Loucy (cell line): ENCODE data around the gene SRRM1.

Experiments used
- H2AFZ ChIP-seq: fragments of 200-600 bp; sonication (generic); 2 replicates; pipeline ENCODE4 v1.6.0; 2016; ENCODE audit warnings: antibody characterized with exemption, mild to moderate bottlenecking, low read length, moderate library complexity
- H3F3A ChIP-seq: fragments of 200-600 bp; 2 replicates; pipeline ENCODE4 v1.6.0; 2016; ENCODE audit warnings: antibody characterized with exemption, low read depth, mild to moderate bottlenecking
- H3K27me3 ChIP-seq: fragments of 200-600 bp; sonication (generic); 2 replicates; pipeline ENCODE4 v1.6.1; 2014; ENCODE audit warnings: low read length, mild to moderate bottlenecking; ENCODE audit not compliant: insufficient read depth, poor library complexity, severe bottlenecking
- H3K36me3 ChIP-seq: fragments of 200-600 bp; sonication (generic); 2 replicates; pipeline ENCODE4 v1.6.1; 2016; ENCODE audit warnings: low read length; ENCODE audit not compliant: insufficient read depth
- H3K4me1 ChIP-seq: fragments of 200-600 bp; sonication (generic); 2 replicates; pipeline ENCODE4 v1.5.1; 2014; ENCODE audit warnings: low read length, mild to moderate bottlenecking; ENCODE audit not compliant: insufficient read depth, poor library complexity, severe bottlenecking
- H3K4me2 ChIP-seq: fragments of 200-600 bp; sonication (generic); 2 replicates; pipeline ENCODE4 v1.6.0; 2014; ENCODE audit warnings: antibody characterized with exemption, low read length, low read depth, mild to moderate bottlenecking; ENCODE audit not compliant: poor library complexity, severe bottlenecking
- H3K4me3 ChIP-seq: fragments of 200-600 bp; sonication (generic); 2 replicates; pipeline ENCODE4 v1.5.1; 2014; ENCODE audit warnings: low read length, mild to moderate bottlenecking, mixed read lengths; ENCODE audit not compliant: poor library complexity, severe bottlenecking
- H3K79me2 ChIP-seq: fragments of 200-600 bp; sonication (generic); 2 replicates; pipeline ENCODE4 v1.6.1; 2014; ENCODE audit warnings: low read length; ENCODE audit not compliant: insufficient read depth
- H3K9ac ChIP-seq: fragments of 200-600 bp; sonication (generic); 2 replicates; pipeline ENCODE4 v1.6.0; 2014; ENCODE audit warnings: mild to moderate bottlenecking, low read depth, low read length, moderate library complexity; ENCODE audit not compliant: poor library complexity, severe bottlenecking
- H3K9me2 ChIP-seq: fragments of 200-600 bp; sonication (generic); replicated peaks from 2 replicates; pipeline ENCODE4 v1.6.1; 2016; ENCODE audit warnings: low read depth, low read length, mixed read lengths
- H3K9me3 ChIP-seq: fragments of 200-600 bp; sonication (generic); 2 replicates; pipeline ENCODE4 v1.6.1; 2014; ENCODE audit warnings: mild to moderate bottlenecking, antibody characterized with exemption, low read length, low read depth; ENCODE audit not compliant: insufficient read depth
- H4K20me1 ChIP-seq: fragments of 200-600 bp; sonication (generic); 2 replicates; pipeline ENCODE4 v1.6.0; 2014; ENCODE audit warnings: antibody characterized with exemption, low read length, mild to moderate bottlenecking; ENCODE audit not compliant: insufficient read depth, poor library complexity, severe bottlenecking
- CTCF ChIP-seq: fragments of 200-600 bp; sonication (generic); conservative IDR thresholded peaks from 2 replicates; pipeline ENCODE4 v1.5.1; 2014; ENCODE audit warnings: mild to moderate bottlenecking, antibody characterized with exemption, low read length
- EZH2phosphoT487 ChIP-seq: fragments of 200-600 bp; IDR thresholded peaks from 2 replicates; pipeline ENCODE4 v1.6.1; 2018; ENCODE audit warnings: antibody characterized with exemption, mild to moderate bottlenecking, moderate library complexity, borderline replicate concordance

The SRRM1 gene

DNA sequence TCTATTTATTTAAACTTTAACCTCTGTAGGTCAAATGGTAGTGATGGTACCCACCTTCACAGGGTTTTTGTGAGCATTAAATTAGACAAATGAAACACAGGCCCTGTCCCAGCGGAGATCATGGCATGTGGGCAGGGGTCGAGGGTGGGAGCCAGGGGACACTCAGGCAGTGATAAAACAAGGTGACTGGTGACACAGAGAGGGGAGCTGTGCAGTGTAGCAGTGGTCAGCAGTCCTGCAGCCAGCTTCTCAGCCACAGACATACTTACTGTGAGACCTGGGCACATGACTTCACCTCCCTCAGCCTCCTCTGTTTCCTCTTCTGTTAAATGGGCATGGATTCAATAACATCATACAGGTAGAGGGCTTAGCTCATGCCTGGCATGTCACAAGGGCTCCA lies 44.9 kb downstream of the SRRM1 start:
- H3K9ac ChIP-seq, result no peak overlapping the region
- H3K4me2 ChIP-seq, result no peak overlapping the region
- no peaks in the 10 kb centered on the region for H3K27me3 ChIP-seq
- H3F3A ChIP-seq, result no peaks in the 10 kb centered on the region
- no peaks in the 10 kb centered on the region for H3K4me1 ChIP-seq
- H3K36me3 ChIP-seq, result no peaks in the 10 kb centered on the region
- H3K9me3 ChIP-seq, result no peaks in the 10 kb centered on the region
- no peak for TF ChIP-seq EZH2phosphoT487
- no peak for TF ChIP-seq CTCF
- no peaks in the 10 kb centered on the region for H3K79me2 ChIP-seq
- H3K4me3 ChIP-seq, result no peak overlapping the region
- H4K20me1 ChIP-seq, result no peaks in the 10 kb centered on the region
- no peaks in the 10 kb centered on the region for H3K9me2 ChIP-seq
- no peak overlapping the region for H2AFZ ChIP-seq

DNA sequence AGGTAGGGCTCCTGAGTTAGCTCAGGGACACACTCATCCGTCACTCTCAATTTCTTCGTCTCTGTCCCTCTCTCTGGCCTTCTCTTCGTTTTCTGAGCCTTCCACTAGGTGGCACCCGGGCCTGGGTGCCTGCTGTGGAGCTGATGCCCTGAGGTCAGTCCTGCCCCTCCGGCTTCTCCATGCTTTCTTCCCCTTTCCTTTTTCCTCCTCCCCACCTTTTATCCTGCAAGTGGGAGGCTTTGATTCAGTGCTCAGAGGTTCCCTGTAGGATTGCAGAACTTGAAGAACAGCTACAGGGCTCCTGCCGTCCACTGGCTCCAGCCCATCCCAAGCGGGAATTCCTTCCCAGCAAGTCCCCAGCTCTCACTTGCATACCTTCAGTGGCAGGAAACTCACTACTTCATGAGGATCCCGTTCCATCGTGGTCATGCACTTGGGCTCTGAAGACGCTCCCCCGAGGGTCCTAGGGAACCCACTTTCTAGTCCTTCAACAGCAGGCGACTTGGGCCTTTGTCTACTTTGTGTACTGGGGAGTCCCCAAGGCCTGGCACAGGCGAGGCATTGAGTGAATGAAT lies 45.6 kb downstream of the SRRM1 start:
- H3K9me2 ChIP-seq, result no peaks in the 10 kb centered on the region
- H3F3A ChIP-seq, result no peaks in the 10 kb centered on the region
- H3K9ac ChIP-seq, result no peak overlapping the region
- no peak overlapping the region for H3K4me3 ChIP-seq
- no peaks in the 10 kb centered on the region for H4K20me1 ChIP-seq
- H2AFZ ChIP-seq, result 0 out of 2 replicates have a peak overlapping the region, but pooled peaks have one; percentile 22
- H3K36me3 ChIP-seq, result no peaks in the 10 kb centered on the region
- TF ChIP-seq EZH2phosphoT487, result no peak
- TF ChIP-seq CTCF, result peak; percentile 88
- H3K4me1 ChIP-seq, result no peaks in the 10 kb centered on the region
- no peaks in the 10 kb centered on the region for H3K9me3 ChIP-seq
- H3K79me2 ChIP-seq, result no peaks in the 10 kb centered on the region
- H3K4me2 ChIP-seq, result no peak overlapping the region
- no peaks in the 10 kb centered on the region for H3K27me3 ChIP-seq

DNA sequence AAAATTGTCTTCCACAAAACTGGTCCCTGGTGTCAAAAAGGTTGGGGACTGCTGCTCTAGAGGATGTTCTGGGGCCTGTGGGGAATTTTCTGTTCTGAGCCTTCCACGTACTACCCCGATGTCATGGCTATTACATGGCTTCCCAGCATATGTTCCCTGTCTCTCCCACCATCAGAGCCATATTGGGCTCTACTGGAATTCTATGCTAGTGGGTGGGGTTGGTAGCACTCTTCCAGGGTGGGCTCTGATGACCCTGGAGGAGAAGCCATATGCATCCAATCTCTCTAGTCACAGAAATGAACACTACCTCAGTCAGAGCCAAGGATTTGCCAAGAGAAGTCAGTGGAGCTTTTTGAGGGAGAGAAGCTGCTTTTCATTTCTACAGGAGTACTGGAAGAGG lies 47.9 kb downstream of the SRRM1 start:
- no peaks in the 10 kb centered on the region for H3F3A ChIP-seq
- TF ChIP-seq CTCF, result no peak
- no peak for TF ChIP-seq EZH2phosphoT487
- no peaks in the 10 kb centered on the region for H3K4me1 ChIP-seq
- no peak overlapping the region for H3K9ac ChIP-seq
- no peaks in the 10 kb centered on the region for H4K20me1 ChIP-seq
- H3K9me3 ChIP-seq, result no peaks in the 10 kb centered on the region
- H3K4me3 ChIP-seq, result no peak overlapping the region
- no peaks in the 10 kb centered on the region for H3K79me2 ChIP-seq
- no peak overlapping the region for H3K4me2 ChIP-seq
- H3K9me2 ChIP-seq, result no peaks in the 10 kb centered on the region
- no peaks in the 10 kb centered on the region for H3K27me3 ChIP-seq
- no peak overlapping the region for H2AFZ ChIP-seq
- no peaks in the 10 kb centered on the region for H3K36me3 ChIP-seq
